NB4 (cell line): ENCODE results near the gene LEUTX.
"Not testable (repeated sequence)": the region's sequence is repeated elsewhere in the genome, so short reads cannot be mapped to it uniquely, and the experiment has no call there.

Source experiments
- DNase-seq: peaks from one replicate; pipeline ENCODE4 v3.0.0; 2010; ENCODE audit warnings: low read depth
- H3K4me3 ChIP-seq: one replicate; pipeline ENCODE4 v1.5.1; 2011; ENCODE audit warnings: mild to moderate bottlenecking, low read depth, low read length, moderate library complexity
- MYC ChIP-seq: IDR thresholded peaks from 2 replicates; pipeline ENCODE4 v1.6.1; 2011; ENCODE audit warnings: low read depth, low read length
- POLR2A ChIP-seq: IDR thresholded peaks from 2 replicates; pipeline ENCODE4 v1.6.1; 2011; ENCODE audit warnings: mild to moderate bottlenecking; ENCODE audit not compliant: insufficient read length; ENCODE audit errors: extremely low read depth
- TF ChIP-seq, protein P1 (sequence below): IDR thresholded peaks from one replicate; pipeline ENCODE4 v1.5.1; 2012; ENCODE audit warnings: low read depth, low read length
- TF ChIP-seq, protein P2 (sequence below): IDR thresholded peaks from 2 replicates; pipeline ENCODE4 v1.6.1; 2011; ENCODE audit warnings: low read depth, low read length

The LEUTX gene

GRCh38 chr19:39759457-39760184 lies 19.0 kb upstream of the LEUTX start:
- DNase-seq = no peak
- TF ChIP-seq, protein P1, sequence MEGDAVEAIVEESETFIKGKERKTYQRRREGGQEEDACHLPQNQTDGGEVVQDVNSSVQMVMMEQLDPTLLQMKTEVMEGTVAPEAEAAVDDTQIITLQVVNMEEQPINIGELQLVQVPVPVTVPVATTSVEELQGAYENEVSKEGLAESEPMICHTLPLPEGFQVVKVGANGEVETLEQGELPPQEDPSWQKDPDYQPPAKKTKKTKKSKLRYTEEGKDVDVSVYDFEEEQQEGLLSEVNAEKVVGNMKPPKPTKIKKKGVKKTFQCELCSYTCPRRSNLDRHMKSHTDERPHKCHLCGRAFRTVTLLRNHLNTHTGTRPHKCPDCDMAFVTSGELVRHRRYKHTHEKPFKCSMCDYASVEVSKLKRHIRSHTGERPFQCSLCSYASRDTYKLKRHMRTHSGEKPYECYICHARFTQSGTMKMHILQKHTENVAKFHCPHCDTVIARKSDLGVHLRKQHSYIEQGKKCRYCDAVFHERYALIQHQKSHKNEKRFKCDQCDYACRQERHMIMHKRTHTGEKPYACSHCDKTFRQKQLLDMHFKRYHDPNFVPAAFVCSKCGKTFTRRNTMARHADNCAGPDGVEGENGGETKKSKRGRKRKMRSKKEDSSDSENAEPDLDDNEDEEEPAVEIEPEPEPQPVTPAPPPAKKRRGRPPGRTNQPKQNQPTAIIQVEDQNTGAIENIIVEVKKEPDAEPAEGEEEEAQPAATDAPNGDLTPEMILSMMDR = no peak
- no peak for TF ChIP-seq MYC
- TF ChIP-seq POLR2A = no peak
- TF ChIP-seq, protein P2, sequence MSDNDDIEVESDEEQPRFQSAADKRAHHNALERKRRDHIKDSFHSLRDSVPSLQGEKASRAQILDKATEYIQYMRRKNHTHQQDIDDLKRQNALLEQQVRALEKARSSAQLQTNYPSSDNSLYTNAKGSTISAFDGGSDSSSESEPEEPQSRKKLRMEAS = no peak
- H3K4me3 ChIP-seq = no peak overlapping the region

GRCh38 chr19:39761851-39762250 lies 16.8 kb upstream of the LEUTX start:
- not testable (repeated sequence) for DNase-seq, H3K4me3 ChIP-seq

DNA sequence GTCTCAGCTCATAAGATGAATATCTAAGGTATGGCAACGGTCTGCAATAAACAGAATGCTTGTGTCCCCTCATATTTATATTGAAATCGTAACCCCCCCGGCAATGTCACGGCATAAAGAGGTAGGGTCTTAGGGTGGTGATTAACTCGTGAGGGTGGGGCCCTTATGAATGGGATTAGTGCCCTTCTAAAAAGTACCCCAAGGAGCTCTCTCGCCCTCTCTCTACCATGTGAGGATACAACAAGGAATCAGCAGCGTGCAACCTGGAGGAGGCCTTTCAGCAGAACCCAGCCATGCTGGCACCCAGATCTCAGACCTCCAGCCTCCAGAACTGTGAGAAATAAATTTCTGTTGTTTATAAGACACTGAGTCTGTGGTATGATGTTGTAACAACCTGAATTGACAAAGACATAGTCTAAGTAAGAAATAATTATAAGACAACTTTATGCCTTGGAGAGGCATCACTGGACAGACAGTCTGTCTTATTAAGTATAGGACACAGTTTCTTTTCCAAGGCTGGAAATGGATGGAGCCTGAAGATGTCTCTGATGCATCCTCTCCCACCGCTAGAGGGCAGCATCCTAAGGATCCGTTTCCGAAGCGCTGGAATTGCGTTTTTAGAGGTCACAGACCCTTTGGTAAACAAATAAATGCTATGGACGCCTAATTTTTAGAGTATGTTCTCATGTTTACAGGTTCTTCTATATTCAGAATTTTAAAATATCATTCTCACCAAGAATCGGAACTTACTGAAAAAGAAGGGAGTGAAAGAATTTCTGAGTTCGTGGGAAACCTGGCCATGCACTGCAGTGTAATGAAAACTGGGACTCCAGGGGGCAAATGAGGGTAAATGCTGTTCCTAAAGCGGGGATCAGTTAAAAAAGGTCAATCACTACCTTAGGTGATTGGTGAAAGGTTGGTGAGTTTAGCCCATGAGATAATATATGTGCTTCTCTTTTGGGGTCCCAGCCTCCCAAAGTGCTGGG lies 13.3 kb upstream of the LEUTX start:
- TF ChIP-seq, protein P1 = peak; percentile 76
- TF ChIP-seq, protein P2 = no peak
- peak; percentile 24 for DNase-seq
- H3K4me3 ChIP-seq = no peak overlapping the region

DNA sequence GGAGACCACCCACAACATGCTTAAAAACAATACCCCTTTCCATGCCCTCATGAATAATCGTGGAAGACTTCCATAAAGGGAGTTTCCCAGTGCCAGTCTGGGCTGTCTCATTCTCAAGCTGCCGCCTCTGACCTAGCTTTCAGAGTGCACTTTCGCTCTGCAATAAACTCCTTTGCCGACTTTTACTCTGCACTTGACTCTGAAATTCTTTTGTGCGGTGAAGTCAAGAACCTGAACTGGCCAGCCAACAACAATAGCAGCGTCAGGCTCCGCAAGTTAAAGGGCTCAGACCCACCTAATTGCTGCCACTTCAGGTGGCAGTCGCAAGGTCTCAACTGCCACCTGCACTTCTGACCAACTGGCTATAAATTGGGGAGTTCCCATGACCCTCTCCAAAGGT lies 10.3 kb upstream of the LEUTX start:
- no peak for DNase-seq
- H3K4me3 ChIP-seq = no peak overlapping the region
- TF ChIP-seq, protein P1 = no peak
- TF ChIP-seq POLR2A (no peak), MYC (no peak)
- TF ChIP-seq, protein P2 = no peak

DNA sequence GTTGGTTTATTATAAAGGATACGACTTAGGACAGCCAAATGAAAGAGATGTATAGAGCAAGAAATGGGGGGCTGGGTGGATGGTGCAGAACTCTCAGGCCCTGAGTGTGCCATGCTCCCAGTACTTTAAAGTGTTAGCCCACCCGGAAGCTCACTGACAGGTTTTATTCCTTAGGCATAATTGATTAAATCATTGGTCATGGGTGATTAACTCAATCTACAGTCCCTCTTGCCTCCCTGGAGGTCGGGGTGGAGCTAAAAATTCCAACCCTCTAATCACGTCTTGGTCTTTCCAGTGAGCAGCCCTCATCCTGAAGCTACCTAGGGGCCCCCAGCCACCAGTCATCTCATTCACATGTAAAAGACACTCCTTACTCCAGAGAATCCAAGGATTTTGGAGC lies 9.9 kb upstream of the LEUTX start:
- H3K4me3 ChIP-seq = no peak overlapping the region
- no peak for DNase-seq

DNA sequence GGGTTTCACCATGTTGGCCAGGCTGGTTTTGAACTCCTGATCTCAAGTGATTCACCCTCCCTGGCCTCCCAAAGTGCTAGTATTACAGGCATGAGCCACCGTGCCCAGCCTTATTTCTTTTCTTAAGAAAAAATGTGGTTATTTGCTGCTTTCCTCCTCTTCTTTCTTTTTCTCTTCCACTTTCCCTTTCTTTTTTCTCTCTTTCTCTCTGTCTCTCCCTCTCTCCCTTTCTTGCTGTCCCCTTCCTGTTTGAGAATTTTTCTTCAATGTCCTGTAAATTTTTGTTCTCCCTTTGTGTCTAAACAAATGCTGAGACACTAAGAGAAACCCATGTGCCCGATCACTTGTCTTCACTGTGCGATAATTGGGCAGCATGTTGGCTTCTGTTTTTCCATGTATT lies 2.2 kb downstream of the LEUTX start:
- no peak overlapping the region for H3K4me3 ChIP-seq
- TF ChIP-seq, protein P2 = no peak
- TF ChIP-seq, protein P1 = no peak
- no peak for TF ChIP-seq MYC
- no peak for TF ChIP-seq POLR2A
- DNase-seq = no peak

More for the DNA sequence above, 9.9 kb upstream of the LEUTX start:
- TF ChIP-seq, protein P2 = no peak
- no peak for TF ChIP-seq POLR2A
- TF ChIP-seq MYC = no peak
- TF ChIP-seq, protein P1 = no peak
